ENCODE measurements around the gene SAMD9.
"Not testable (repeated sequence)": the region's sequence is repeated elsewhere in the genome, so short reads cannot be mapped to it uniquely, and the experiment has no call there.

The SAMD9 gene
- 51.8 to 255 reads per million in 2 experiments for total RNA-seq

DNA sequence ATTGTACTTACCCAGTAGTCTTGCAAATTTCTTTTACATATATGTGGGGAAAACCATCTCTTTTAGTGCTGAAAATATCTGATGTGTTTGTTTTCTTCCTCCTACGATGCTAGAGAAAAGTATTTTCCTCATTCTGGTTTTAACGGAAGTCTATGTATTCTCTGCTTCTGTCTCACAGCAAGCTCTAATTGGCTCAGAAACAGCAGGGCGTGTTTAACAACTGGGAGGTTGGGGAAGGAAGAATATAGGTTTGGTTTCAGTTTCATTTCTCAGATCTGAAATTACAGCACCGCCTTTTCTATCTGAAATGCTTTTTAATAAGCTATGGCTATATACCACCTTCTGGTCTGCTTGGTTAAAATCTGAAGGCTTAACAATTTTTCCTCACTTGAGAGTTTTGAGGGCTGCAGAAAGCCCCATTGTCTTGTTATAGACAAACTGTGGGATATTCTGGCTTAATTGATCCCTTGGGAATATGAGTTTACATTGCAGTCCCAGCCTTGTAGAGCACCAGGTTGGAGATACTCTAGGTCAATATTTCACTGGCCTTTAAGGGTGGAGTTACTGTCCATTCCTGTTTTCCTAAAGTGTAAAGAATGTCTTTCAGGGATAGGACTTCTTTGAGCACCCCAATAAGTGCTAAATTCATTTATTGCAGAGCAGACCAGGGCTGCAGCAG, at the start of gene SAMD9:
SAMD9 (minus strand) TSS at position 128 of the 679 bp plus-strand sequence. CDS start 11,882 bp downstream, outside the sequence.
- DNase-seq (ENCODE audit: low read depth): peak; percentile 55

DNA sequence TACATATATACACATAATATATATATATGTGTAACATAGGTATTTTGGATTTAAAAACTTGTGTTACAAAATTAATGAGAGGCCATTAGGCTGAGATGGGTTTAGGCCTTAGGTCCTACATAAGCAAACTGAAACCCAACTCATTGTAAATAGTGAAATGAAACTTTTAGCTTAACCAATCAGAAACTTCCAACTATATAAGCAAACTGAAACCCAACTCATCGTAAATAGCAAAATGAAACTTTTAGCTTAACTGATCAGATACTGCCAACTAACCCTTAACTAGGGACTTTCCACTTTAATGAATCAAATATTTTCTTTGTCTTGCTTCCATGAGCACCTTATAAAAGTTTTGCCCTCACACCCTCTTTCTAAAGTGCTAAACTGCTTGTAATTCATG, 47.7 kb upstream of the SAMD9 start:
- no peak for DNase-seq (ENCODE audit: low read depth)

DNA sequence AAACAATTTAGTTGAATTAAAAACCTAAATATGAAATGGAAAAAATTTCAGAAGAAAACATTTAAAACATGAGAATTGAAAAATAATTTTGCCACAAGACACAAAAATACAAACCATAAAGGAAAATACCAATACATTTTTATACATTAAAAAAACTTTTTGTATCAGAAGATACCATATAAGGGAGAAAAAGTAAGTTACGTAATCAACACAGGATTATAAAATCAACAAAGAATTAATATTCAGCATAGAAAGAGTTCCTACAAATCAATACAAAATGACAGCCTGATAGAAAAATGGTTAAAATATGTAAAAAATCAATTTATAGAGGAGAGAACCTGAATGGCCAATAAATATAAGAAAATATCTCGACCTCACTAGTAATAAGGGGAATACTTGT, 47.0 kb upstream of the SAMD9 start:
- no peak for DNase-seq (ENCODE audit: low read depth)

DNA sequence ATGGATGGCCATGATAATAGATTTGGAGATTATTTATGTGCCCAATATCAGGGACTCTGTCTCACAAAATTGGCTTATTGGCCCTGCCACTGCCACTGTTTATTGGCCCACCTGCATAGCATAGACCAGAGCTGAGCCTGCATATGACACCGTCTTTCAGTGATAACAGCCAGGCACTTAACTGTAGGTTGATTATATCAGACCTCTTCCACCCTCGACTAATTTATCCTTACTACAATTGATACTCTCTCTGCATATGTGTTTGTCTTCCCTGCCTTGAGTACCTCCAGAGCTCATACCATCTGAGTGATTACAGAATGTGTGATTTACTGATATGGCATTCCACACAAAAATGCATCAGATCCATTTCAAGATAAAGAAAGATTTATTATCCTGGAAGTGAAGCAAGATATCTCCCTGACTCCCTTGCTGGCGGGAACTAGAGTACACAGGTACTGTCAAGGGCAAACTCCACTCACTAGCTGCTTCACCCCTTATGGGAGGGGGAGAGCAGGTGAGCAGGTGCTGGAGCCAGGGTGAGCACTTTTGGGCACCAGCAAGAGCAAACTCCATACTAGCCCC, 43.5 kb upstream of the SAMD9 start:
- DNase-seq (ENCODE audit: low read depth): no peak

DNA sequence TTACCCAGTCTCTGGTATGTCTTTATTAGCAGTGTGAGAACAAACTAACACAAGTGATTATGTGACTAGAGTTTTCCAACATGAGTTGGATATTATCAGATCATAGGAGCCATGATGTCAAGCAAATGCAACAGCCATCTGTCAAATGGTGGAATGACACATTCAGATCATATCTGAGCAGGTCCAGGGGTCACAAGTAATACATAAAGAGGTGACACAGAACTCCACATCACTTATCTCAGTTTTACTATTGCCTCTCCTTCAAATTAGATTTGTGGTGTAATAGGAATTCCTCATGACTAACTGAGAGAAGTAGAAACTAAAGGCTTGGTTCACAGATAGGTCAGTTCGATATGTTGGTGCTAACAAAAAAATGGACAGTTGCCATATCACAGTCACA, 42.6 kb upstream of the SAMD9 start:
- DNase-seq (ENCODE audit: low read depth): no peak

DNA sequence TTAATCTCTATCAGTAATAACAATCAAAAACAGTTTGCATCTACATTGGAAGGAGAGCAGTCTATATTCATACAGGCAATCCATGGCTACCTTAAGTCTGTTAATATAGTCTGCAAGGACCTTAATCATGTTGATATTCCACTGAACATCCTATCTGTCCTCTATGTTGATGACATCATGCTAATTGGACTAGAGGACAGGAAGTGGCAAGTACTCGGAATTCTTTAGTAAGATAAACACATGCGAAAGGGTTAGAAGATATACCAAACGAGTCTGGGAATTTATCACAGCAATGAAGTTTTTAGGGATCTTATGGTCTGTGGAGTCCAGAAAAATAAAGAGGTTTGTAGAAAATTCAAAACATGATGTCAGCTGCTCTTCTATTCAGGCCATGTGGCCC, 41.7 kb upstream of the SAMD9 start:
- DNase-seq (ENCODE audit: low read depth): no peak

DNA sequence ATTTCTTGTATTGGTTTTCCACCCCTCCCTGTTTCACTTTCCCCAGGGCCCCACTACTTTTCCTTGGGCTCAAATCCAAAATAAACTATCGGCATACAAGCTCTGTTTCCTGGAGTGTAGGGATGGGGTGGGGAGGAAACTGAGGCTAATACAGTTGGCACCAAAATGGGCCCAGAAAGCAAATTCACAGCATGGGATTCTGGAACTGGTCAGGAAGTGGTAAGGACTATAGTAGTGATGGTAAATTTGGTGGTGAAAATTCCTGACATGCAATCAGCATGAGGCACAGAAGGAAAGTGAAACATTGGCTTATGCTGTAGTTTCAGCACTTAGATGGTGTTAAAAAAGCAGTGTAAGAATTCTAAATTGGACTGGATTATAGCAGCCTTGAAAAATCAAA, 39.1 kb upstream of the SAMD9 start:
- no peak for DNase-seq (ENCODE audit: low read depth)

DNA sequence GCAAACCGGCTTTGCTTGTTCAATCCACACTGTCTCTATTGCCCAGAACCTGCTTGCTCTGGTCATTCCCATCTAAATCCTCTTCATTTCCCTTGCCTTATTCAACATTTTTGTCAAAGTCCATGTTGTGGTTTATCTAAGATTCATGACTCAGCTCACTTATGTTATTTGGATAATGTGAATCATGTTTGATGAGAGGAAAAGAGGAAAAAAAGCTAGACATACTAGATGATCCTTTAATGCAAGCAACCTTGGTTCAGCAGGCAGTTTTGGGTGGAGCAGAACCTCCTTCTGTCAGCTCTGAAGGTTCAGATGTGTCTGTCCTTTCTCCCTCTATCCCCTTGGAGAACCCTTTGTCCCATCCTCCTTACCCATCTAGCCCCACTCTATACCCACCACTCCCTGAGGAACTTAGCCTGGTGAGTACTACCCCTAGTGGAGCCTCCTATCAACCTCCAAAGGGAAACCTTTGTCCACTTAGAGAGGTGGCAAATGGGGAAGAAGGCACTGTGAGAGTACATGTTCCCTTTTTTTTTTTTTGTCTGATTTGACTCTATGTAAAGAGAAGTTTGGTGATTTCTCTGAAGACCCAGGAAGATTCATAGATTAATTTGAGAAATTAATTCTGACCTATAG, 32.5 kb upstream of the SAMD9 start:
- DNase-seq (ENCODE audit: low read depth): no peak

DNA sequence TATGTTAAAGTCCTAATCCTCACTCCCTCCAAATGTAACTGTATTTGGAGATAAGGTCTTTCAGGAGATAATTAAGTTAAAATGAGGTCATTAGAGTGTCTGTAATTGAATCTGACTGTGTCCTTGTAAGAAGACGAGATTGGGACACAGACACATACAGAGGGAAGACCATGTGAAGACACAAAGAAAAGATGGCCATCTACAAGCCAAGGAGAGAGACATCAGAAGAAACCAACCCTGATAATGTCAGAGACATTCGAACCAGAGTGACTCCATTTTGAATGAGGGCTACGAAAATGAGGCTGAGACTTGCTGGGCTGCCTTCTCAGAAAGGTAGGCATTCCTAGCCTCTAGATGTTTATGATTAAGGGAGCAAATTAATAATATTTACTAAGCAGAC, 30.9 kb upstream of the SAMD9 start:
- DNase-seq (ENCODE audit: low read depth): no peak

DNA sequence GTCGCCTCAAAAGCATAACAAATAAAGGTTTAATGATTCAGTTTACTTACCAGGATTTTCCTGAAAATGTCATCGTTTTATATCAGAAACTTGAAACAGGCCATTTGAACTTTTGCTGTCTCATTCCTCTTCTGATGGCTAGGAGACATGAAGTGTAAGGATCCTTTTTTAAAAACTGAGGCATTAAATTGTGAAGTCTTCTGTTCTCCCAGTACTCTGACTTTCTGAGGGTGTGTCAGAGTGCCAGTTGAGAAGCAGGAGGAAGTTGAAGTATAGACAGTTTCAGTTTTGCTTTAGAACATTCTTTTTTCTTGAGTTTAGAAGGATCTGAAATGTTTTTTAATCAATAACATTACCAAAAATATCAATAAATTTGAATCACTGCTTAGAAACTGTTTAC, 30.4 kb upstream of the SAMD9 start, which contains the start of gene SAMD9L:
SAMD9L (minus strand) TSS at position 242 of the 400 bp plus-strand sequence. CDS start 12,414 bp downstream, outside the sequence.
- DNase-seq (ENCODE audit: low read depth): no peak

DNA sequence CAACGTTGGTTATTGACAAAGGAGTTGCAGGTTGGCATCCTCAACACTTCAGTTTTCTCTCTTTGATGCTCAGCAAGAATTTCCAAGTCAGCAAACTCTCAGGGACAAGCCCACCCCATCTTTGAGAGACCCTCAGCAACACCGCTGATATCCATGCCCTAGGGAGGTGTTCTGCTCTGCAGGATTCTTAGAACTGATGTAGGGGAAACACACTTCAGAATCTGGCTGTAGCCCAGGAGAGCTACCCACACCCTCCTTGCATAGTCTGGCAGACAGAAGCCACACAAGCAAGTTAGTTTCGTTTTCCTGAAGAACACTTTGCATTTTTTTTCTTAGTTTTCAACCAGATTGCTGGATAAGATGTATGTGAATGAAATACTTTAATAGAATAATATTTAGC, 29.6 kb upstream of the SAMD9 start:
- no peak for DNase-seq (ENCODE audit: low read depth)

DNA sequence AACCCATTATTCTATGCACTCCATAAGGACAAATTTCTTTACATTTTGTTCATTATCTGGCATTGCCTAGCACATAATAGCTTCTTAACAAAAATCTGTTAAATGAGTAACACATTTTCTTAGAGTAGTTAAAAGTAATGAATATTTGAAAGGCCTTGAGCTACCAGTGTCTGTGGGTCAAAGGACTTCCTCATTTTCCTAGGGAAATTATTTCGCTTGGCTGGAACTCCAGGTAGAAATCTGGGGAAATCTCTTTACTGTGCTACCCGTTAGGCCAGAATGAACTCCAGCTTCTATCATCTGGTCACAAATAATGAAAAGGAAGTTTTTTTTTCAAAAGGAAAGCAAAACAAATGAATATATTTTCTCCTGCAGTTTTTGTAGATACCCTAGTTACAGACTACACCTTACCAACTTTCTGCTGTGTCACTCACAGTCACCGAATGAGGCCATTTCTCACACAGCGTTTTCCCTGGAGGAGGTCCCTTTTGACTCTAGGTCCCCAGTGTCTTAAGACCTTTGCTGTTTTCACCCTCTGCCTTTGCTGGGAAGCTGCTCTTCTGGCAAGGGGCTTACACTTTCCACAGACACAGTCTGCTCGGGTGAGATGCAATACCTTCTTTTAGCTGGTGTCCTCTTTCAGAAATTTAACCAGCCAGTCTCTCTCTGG, 28.8 kb upstream of the SAMD9 start:
- DNase-seq (ENCODE audit: low read depth): no peak

DNA sequence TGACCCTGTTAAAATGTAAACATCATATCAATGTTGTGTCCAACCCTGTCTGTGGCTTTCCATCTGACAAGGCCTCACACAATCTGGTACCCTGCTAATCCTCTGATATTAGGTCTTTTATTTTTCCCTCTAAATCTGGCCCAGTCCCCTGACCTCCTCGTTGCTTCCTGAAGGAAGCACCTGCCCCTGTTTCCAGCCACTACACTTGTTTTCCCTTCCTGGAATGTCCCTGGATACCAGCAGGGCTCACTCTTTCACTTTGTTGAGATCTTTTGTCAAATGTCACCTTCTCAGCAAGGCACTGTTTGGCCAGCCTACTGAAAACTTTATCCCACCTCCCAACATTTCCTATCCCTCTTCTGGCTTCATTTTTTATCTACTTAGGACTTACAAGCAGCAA, 28.3 kb upstream of the SAMD9 start:
- DNase-seq (ENCODE audit: low read depth): no peak

DNA sequence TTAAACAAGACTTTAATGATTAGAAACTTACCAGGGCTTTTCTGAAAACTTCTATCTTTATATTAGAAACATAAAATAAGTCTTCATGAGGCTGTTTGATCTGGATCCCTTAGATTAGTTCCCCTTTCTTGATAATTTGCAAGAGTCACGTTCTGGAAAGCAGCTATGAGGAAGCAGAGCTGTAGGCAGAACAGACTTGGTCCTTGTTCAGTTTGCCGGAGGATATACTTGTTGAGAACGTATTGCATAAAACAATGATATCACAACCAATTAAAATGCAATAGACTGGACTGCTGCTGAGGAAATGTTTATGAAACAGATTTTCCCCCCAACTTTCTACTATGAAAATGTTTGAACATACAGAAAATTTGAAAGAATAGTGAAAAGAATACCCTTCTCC, 27.6 kb upstream of the SAMD9 start:
- no peak for DNase-seq (ENCODE audit: low read depth)

DNA sequence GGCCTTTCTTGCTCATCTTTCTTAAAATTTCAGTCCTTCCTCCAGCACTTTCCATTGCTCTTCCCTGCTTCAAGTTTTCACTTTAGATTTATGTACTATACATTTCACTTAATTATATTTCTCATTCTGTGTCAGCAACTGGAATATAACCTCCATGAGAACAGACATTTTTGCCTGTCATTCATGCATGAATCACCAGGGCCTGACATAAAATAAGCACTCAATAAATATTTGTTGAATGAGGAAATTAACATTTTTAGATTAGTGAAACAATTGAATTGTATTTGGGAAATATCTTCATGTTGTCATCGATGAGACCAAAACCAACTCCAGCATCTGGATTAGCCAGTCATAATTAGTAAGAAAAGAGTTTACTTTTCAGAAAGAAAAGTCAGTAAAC, 24.3 kb upstream of the SAMD9 start:
- DNase-seq (ENCODE audit: low read depth): no peak

DNA sequence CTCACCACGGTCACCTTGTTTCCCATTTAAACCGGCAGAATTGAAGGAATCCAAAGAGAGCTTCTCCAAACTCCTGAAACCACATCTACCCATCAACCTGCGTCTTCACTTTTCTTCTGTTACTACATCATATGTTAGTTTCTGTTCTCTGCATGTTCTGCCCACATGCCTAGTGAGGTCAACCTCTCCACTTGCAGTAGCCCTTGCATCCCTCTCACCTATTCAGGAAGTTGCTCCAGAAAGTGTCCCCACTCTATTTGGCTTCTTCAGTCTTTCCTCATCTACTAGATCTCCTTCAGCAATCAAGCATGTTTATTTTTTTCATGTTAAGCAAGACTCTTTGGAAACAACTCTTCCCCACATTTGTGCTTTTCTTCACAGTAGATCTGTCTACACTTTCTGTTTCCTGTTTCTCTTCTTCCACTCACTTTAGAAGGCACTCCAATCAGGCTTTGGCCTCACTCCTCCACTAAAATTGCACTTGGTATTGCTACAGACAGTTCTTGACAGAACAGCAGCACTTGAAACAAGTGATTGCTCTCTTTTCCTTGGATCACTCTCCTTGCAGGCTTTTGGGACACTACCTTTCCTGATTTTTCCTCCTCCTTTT, 22.9 kb upstream of the SAMD9 start:
- no peak for DNase-seq (ENCODE audit: low read depth)

DNA sequence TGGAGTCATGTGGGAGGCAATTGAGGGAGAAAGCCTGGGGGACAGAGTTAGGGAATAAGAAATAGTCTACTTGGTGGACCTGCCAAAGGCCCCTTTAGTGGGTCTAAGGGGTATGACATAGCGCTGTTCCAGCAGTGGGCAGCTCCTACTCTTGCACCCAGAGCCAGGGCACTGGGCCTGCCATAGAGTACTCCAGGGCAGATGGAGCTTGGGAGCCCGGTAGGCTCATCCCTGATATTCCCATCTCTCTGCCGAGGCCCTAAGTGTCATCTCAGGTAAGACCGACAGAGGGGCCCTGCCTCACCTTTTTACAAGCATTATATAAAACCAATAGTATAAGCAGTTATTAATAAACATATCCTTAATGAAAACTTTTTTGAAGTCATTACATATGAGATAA, 20.8 kb upstream of the SAMD9 start:
- no peak for DNase-seq (ENCODE audit: low read depth)

DNA sequence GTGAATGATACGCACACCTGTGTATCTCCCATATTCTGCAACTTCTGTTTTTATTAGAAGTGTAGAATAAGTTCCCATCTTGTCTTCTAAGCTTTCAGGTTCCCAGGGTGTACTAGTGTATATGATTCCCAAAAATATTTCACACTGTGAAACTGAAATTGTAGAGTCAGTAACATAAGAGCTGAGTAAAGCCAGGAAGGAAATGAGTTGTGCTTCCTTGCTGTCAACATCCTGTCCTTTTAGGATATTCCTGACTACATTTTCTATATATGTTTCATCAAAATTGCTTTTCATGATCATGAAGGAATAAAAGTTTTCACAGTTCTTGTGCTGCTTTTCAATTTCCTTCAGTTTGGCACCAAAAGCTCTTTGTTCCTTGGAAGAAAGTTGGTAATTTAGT, 15.2 kb upstream of the SAMD9 start:
- DNase-seq (ENCODE audit: low read depth): no peak

DNA sequence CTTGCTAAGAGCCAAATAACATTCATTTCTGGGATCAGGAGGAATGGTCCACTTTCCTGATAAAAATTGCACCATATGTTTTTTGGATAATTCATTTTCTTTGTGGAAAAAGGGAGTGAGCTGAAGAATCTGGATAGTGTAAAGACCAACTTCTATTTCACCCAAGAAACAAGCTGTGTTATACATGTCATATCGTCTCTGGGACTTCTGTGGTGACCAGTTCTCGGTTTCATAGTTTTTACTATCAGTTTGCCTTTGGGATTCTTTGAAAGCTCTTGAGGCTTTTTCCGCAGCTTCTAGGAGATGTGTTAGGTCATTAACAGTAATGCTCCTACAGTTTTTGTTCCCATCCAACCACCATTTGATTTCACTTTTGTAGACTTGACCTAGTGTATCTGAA, 14.4 kb upstream of the SAMD9 start:
- DNase-seq (ENCODE audit: low read depth): no peak

DNA sequence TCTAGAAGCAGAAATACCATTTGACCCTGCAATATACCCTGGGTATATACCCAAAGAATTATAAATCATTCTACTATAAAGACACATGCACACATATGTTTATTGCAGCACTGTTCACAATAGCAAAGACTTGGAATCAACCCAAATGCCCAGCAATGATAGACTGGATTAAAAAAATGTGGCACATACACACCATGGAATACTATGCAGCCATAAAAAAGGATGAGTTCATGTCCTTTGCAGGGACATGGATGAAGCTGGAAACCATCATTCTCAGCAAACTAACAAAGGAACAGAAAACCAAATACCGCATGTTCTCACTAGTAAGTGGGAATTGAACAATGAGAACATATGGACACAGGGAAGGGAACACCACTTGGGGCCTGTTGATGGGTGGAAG, 9.2 kb upstream of the SAMD9 start:
- DNase-seq (ENCODE audit: low read depth): not testable (repeated sequence)

DNA sequence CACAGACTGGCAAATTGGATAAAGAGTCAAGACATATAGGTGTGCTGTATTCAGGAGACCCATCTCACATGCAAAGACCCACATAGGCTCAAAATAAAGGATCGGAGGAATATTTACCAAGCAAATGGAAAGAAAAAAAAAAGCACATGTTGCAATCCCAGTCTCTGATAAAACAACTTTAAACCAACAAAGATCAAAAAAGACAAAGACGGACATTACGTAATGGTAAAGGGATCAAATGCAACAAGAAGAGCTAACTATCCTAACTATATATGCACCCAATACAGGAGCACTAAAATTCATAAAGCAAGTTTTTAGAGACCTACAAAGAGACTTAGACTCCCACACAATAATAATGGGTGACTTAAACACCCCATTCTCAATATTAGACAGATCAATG, 5.8 kb upstream of the SAMD9 start:
- not testable (repeated sequence) for DNase-seq (ENCODE audit: low read depth)
